Esophagus muscularis mucosa (tissue), 4 donors: ENCODE measurements around the gene SH3BP2.

Experiments
- CTCF ChIP-seq, 3 experiments: fragments of 200-600 bp in 2 of 3; fragments of 450-650 bp in 1 of 3; sonication (generic) in 2 of 3; IDR thresholded peaks; one replicate each; pipeline ENCODE4 v1.5.1; 2017 to 2019; ENCODE audit warnings: antibody characterized with exemption in 3 of 3, mild to moderate bottlenecking in 2 of 3, moderate library complexity in 1 of 3
- EP300 ChIP-seq: sonication (generic); formaldehyde crosslinking; IDR thresholded peaks from one replicate; pipeline ENCODE4 v1.6.1; 2017; ENCODE audit warnings: antibody characterized with exemption
- POLR2A ChIP-seq: fragments of 450-650 bp; IDR thresholded peaks from one replicate; pipeline ENCODE4 v1.6.1; 2017; ENCODE audit warnings: antibody characterized with exemption, moderate library complexity, mild to moderate bottlenecking, low read depth
- POLR2AphosphoS5 ChIP-seq, 2 donors: sonication (generic); formaldehyde crosslinking; IDR thresholded peaks; one replicate each; pipeline ENCODE4 v1.6.1; 2017; ENCODE audit warnings: antibody characterized with exemption in 2 of 2

GRCh38 chr4:2869659-2870058 lies 76.8 kb downstream of the SH3BP2 start:
- no peak for TF ChIP-seq EP300
- TF ChIP-seq CTCF (IDR thresholded peaks at IDR 0.05) = no peak
- TF ChIP-seq POLR2A = no peak
- no peak for TF ChIP-seq POLR2AphosphoS5 (IDR thresholded peaks at IDR 0.05)
